OCI-LY3 (cell line): ENCODE results near the gene DTNA.

Source experiments
- CTCF ChIP-seq: fragments of 200-600, 300-600 bp; sonication (generic); IDR thresholded peaks from 2 replicates; pipeline ENCODE4 v1.5.1; 2014; ENCODE audit warnings: antibody characterized with exemption, low read length, low read depth
- EZH2phosphoT487 ChIP-seq: fragments of 200-600 bp; shearing (Covaris generic); IDR thresholded peaks from 2 replicates; pipeline ENCODE4 v1.6.1; 2018; ENCODE audit warnings: antibody characterized with exemption, mixed run types, low read depth

DNA sequence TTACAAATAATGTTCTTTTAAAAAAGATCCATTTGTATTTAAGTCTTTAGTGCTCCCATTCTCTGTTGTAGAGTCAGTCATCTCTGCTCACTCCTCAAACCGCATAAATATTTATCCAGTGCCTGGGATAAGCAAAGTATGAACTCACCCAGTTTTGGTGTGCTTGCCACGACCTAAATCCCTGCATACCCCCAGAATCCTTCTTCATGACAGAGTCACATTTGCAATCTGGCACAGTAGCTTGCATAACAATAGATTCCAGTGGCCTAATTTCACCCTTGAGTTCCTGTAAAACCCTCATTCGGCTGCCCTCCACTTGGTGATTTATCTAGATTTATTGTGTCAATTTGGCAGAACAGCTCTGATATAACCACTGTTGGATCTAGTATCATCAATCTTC lies 92.9 kb downstream of the DTNA start:
- TF ChIP-seq CTCF (no peak), EZH2phosphoT487 (no peak)
